HepG2 (cell line): ENCODE data around the gene ACADVL. TPM values are rescaled to one million over a fixed set of nuclear protein-coding genes. Genes with fewer than 3 reads are reported as not detected.

Source experiments
- ADNP ChIP-seq: sonication (generic); formaldehyde crosslinking; IDR thresholded peaks from 2 replicates; pipeline ENCODE4 v1.4.0; 2020; ENCODE audit warnings: missing genetic modification reagents
- ARID4A ChIP-seq: sonication (generic); formaldehyde crosslinking; IDR thresholded peaks from 2 replicates; pipeline ENCODE4 v1.5.0; 2020; ENCODE audit warnings: mild to moderate bottlenecking, missing genetic modification reagents, borderline replicate concordance
- HMGXB3 ChIP-seq: sonication (generic); formaldehyde crosslinking; IDR thresholded peaks from 2 replicates; pipeline ENCODE4 v1.4.0; 2020; ENCODE audit warnings: missing genetic modification reagents, borderline replicate concordance
- HOXA9 ChIP-seq: sonication (generic); formaldehyde crosslinking; IDR thresholded peaks from 2 replicates; pipeline ENCODE4 v1.8.1; 2022; ENCODE audit warnings: missing genetic modification reagents, mild to moderate bottlenecking, moderate library complexity, borderline replicate concordance
- KDM5B ChIP-seq: sonication (generic); formaldehyde crosslinking; IDR thresholded peaks from 2 replicates; pipeline ENCODE4 v1.4.0; 2020; ENCODE audit warnings: missing genetic modification reagents, mild to moderate bottlenecking, borderline replicate concordance
- NR1H2 ChIP-seq: sonication (generic); formaldehyde crosslinking; IDR thresholded peaks from 2 replicates; pipeline ENCODE4 v1.8.1; 2022; ENCODE audit warnings: low read depth, missing genetic modification reagents, borderline replicate concordance
- RXRA ChIP-seq: sonication (generic); formaldehyde crosslinking; IDR thresholded peaks from 2 replicates; pipeline ENCODE4 v1.5.1; 2020; ENCODE audit warnings: missing genetic modification reagents
- SALL1 ChIP-seq: sonication (generic); formaldehyde crosslinking; IDR thresholded peaks from 2 replicates; pipeline ENCODE4 v1.8.0; 2022; ENCODE audit warnings: mild to moderate bottlenecking, missing genetic modification reagents
- SOX6 ChIP-seq, 2 experiments: fragments of 450-650 bp in 1 of 2; sonication (generic) in 1 of 2; formaldehyde crosslinking in 1 of 2; IDR thresholded peaks; 2 replicates each; pipeline versions ENCODE4 v1.4.0 to v1.6.1; 2017 to 2020; ENCODE audit warnings: antibody characterized with exemption in 1 of 2, mild to moderate bottlenecking in 1 of 2, missing genetic modification reagents in 1 of 2
- SRSF4 ChIP-seq: fragments of 200-400 bp; formaldehyde crosslinking; IDR thresholded peaks from one replicate; pipeline ENCODE4 v1.6.1; 2018; ENCODE audit warnings: mild to moderate bottlenecking, low read depth, low read length, moderate library complexity; ENCODE audit not compliant: poor library complexity, severe bottlenecking
- TFE3 ChIP-seq: IDR thresholded peaks from 2 replicates; pipeline ENCODE4 v1.6.1; 2016
- TSC22D2 ChIP-seq: sonication (generic); formaldehyde crosslinking; IDR thresholded peaks from 2 replicates; pipeline ENCODE4 v1.5.1; 2020; ENCODE audit warnings: missing genetic modification reagents, mild to moderate bottlenecking, borderline replicate concordance
- ZBTB2 ChIP-seq: sonication (generic); formaldehyde crosslinking; IDR thresholded peaks from 2 replicates; pipeline ENCODE4 v1.8.0; 2022; ENCODE audit warnings: low read depth, missing genetic modification reagents
- ZFP36L2 ChIP-seq: sonication (generic); formaldehyde crosslinking; IDR thresholded peaks from 2 replicates; pipeline ENCODE4 v1.4.0; 2020; ENCODE audit warnings: missing genetic modification reagents
- ZNF703 ChIP-seq: sonication (generic); formaldehyde crosslinking; IDR thresholded peaks from 2 replicates; pipeline ENCODE4 v1.5.1; 2020; ENCODE audit warnings: missing genetic modification reagents, mild to moderate bottlenecking, moderate library complexity, borderline replicate concordance
- polyA plus RNA-seq, 8 experiments: library from polyadenylated mRNA; depleted of rRNA in 3 of 8; stranded (reverse) in 7 of 8; unstranded in 1 of 8; fragments of >200 nt; fragmentation: Illumina TruSeq in 4 of 8; extraction: Trizol in 4 of 8; gene quantifications; 2 replicates each; pipeline versions ENCODE4 v1.2.1 to v1.2.3, GENCODE V29; 2011 to 2016; ENCODE audit warnings: low read depth in 4 of 8, missing spikeins in 1 of 8, mixed read lengths in 1 of 8; ENCODE audit not compliant: insufficient read depth in 1 of 8
- total RNA-seq, 5 experiments: library from RNA; depleted of rRNA; stranded (reverse); fragments of >200 nt; fragmentation: Illumina TruSeq; extraction: Trizol; gene quantifications; 2 replicates each; pipeline ENCODE4 v1.2.3, GENCODE V29; 2016; ENCODE audit warnings: low read depth in 1 of 5

ACADVL gene
- total and polyA plus RNA-seq, 2 of the 13 experiments (the other 11 are each of a cell fraction or from before 2014, with no cell fraction given) = 219 to 412 TPM

- TF ChIP-seq TFE3 (CRISPR knock-in tag) = no peak; the same call in 1 of the 2 replicates
- peak; percentile 65 for TF ChIP-seq SALL1 (CRISPR knock-in tag)
- no peak for TF ChIP-seq SRSF4
- peak; percentile 84; the same call in 1 of the 2 replicates for TF ChIP-seq ZBTB2 (CRISPR knock-in tag)
- peak; percentile 80 for TF ChIP-seq ARID4A
- TF ChIP-seq ZFP36L2 = no peak
- TF ChIP-seq ADNP (CRISPR knock-in tag) = no peak
- TF ChIP-seq ZNF703 (CRISPR knock-in tag) = no peak
- 0 out of 2 replicates have a peak, but pooled peaks have one; percentile 64 for TF ChIP-seq NR1H2 (CRISPR knock-in tag)
- TF ChIP-seq KDM5B (CRISPR knock-in tag) = 0 out of 2 replicates have a peak, but pooled peaks have one; percentile 40
- TF ChIP-seq HMGXB3 (CRISPR knock-in tag) = peak; percentile 18
- TF ChIP-seq RXRA (CRISPR knock-in tag) = peak; percentile 48
- TF ChIP-seq HOXA9 (CRISPR knock-in tag) = peak; percentile 35; the same call in 1 of the 2 replicates
- TF ChIP-seq TSC22D2 (CRISPR knock-in tag) = 0 out of 2 replicates have a peak, but pooled peaks have one; percentile 12
- no peak for TF ChIP-seq SOX6 (IDR thresholded peaks at IDR 0.05)
- 0 out of 2 replicates have a peak, but pooled peaks have one; percentile 39 for TF ChIP-seq SOX6 (CRISPR knock-in tag; IDR thresholded peaks at IDR 0.05)
These were observed 22.3 kb downstream of the ACADVL start, which contains the start of gene GABARAP (continued) for GRCh38 chr17:7241783-7242716.
